K562 (cell line): ENCODE measurements around the gene TRNP1. TPM values are rescaled to one million over a fixed set of nuclear protein-coding genes. Genes with fewer than 3 reads are reported as not detected.

Source experiments
- CBX5 ChIP-seq: IDR thresholded peaks from 2 replicates; pipeline ENCODE4 v1.6.1; 2014; ENCODE audit warnings: low read depth, borderline replicate concordance
- CBX8 ChIP-seq: fragments of 200-600 bp; sonication (generic); IDR thresholded peaks from 2 replicates; pipeline ENCODE4 v1.6.1; 2012; ENCODE audit warnings: borderline replicate concordance, mixed run types, low read depth, mild to moderate bottlenecking, moderate library complexity, mixed read lengths, low read length, control low read depth, inconsistent platforms; ENCODE audit not compliant: poor library complexity, severe bottlenecking; ENCODE audit errors: extremely low read depth
- CHD2 ChIP-seq: IDR thresholded peaks from 2 replicates; pipeline ENCODE4 v1.6.1; 2011; ENCODE audit warnings: low read depth, low read length
- MAFG ChIP-seq: fragments of 450-650 bp; conservative IDR thresholded peaks from 2 replicates; pipeline ENCODE4 v1.6.1; 2016; ENCODE audit warnings: missing genetic modification characterization, missing compliant biosample characterization
- PHB2 ChIP-seq: fragments of 450-650 bp; IDR thresholded peaks from 2 replicates; pipeline ENCODE4 v1.6.1; 2017; ENCODE audit warnings: low read depth
- PHTF2 ChIP-seq: fragments of 250-450 bp; sonication (Bioruptor Pico); IDR thresholded peaks from 2 replicates; pipeline ENCODE4 v1.5.0; 2021; ENCODE audit warnings: mild to moderate bottlenecking
- RBFOX2 ChIP-seq: fragments of 200-400 bp; formaldehyde crosslinking; IDR thresholded peaks from 2 replicates; pipeline ENCODE4 v1.6.1; 2017; ENCODE audit warnings: low read depth, mild to moderate bottlenecking, low read length, moderate library complexity
- RBM39 ChIP-seq: fragments of 200-400 bp; formaldehyde crosslinking; optimal IDR thresholded peaks from 2 replicates; pipeline ENCODE3; 2018; ENCODE audit warnings: low read depth, low read length
- RNF2 ChIP-seq: sonication (generic); IDR thresholded peaks from 2 replicates; pipeline ENCODE4 v1.6.1; 2016
- SP1 ChIP-seq: sonication (generic); formaldehyde crosslinking; IDR thresholded peaks from 2 replicates; pipeline ENCODE4 v1.8.1; 2022; ENCODE audit warnings: mild to moderate bottlenecking, missing genetic modification reagents
- TEAD1 ChIP-seq, 2 experiments: fragments of 450-650 bp in 1 of 2; sonication (generic) in 1 of 2; formaldehyde crosslinking; IDR thresholded peaks; 2 replicates each; pipeline versions ENCODE4 v1.4.0 to v1.8.0; 2020 to 2022; ENCODE audit warnings: mild to moderate bottlenecking in 2 of 2, missing genetic modification reagents in 1 of 2
- polyA plus RNA-seq, 8 experiments: library from polyadenylated mRNA; depleted of rRNA in 4 of 8; stranded (reverse) in 5 of 8; unstranded in 3 of 8; fragments of >200 nt; fragmentation: Nextera tagmentation in 2 of 8; fragmentation: Illumina TruSeq in 1 of 8; extraction: Ambion mirVana in 2 of 8; extraction: Trizol in 1 of 8; gene quantifications; 2 replicates each; pipeline versions ENCODE4 v1.2.1 to v1.2.3, GENCODE V29; 2011 to 2014; ENCODE audit warnings: inconsistent platforms in 1 of 8, missing spikeins in 1 of 8
- total RNA-seq, 7 experiments: library from RNA; depleted of rRNA in 6 of 7; stranded (reverse); fragments of >200 nt in 6 of 7; fragmentation: Illumina TruSeq in 2 of 7; extraction: Trizol in 2 of 7; gene quantifications; 2 replicates each; pipeline versions ENCODE4 v1.2.1 to v1.2.3, GENCODE V29; 2011 to 2021; ENCODE audit warnings: low replicate concordance in 1 of 7
- TF ChIP-seq, protein P1 (sequence below): sonication (generic); formaldehyde crosslinking; IDR thresholded peaks from 2 replicates; pipeline ENCODE4 v1.8.0; 2022; ENCODE audit warnings: missing genetic modification reagents, mild to moderate bottlenecking, moderate library complexity, borderline replicate concordance
- TF ChIP-seq, protein P2 (sequence below): fragments of 200-800 bp; sonication (Bioruptor generic); IDR thresholded peaks from 2 replicates; pipeline ENCODE4 v1.6.1; 2017; ENCODE audit warnings: missing genetic modification characterization, missing compliant biosample characterization
- TF ChIP-seq, protein P3 (sequence below), 3 experiments: IDR thresholded peaks in 2 of 3; conservative IDR thresholded peaks in 1 of 3; 2 replicates each; pipeline ENCODE4 v1.5.1; 2011 to 2012; ENCODE audit warnings: low read length in 3 of 3, mild to moderate bottlenecking in 3 of 3, control low read depth in 2 of 3, improper control_type of control experiment in 1 of 3, inconsistent platforms in 1 of 3, low read depth in 1 of 3, mixed read lengths in 1 of 3, moderate library complexity in 1 of 3; ENCODE audit not compliant: insufficient read depth in 2 of 3
- TF ChIP-seq, protein P4 (sequence below), 3 experiments: fragments of 200-800 bp in 1 of 3; fragments of 250-450 bp in 1 of 3; fragments of 450-650 bp in 1 of 3; sonication (Bioruptor Pico) in 1 of 3; sonication (Bioruptor generic) in 1 of 3; formaldehyde crosslinking in 1 of 3; IDR thresholded peaks; 2 replicates each; pipeline versions ENCODE4 v1.6.1 to v1.8.0; 2016 to 2022; ENCODE audit warnings: mild to moderate bottlenecking in 2 of 3, missing genetic modification characterization in 2 of 3, missing compliant biosample characterization in 1 of 3, moderate library complexity in 1 of 3
- TF ChIP-seq, protein P5 (sequence below): fragments of 200-800 bp; sonication (Bioruptor generic); IDR thresholded peaks from 2 replicates; pipeline ENCODE4 v1.6.1; 2017; ENCODE audit warnings: missing genetic modification characterization, missing compliant biosample characterization

The TRNP1 gene
- total and polyA plus RNA-seq, 9 of the 15 experiments (the other 6 are each of a cell fraction or from before 2014, with no cell fraction given): 0.03 to 1.3 (median 0.95) TPM

DNA sequence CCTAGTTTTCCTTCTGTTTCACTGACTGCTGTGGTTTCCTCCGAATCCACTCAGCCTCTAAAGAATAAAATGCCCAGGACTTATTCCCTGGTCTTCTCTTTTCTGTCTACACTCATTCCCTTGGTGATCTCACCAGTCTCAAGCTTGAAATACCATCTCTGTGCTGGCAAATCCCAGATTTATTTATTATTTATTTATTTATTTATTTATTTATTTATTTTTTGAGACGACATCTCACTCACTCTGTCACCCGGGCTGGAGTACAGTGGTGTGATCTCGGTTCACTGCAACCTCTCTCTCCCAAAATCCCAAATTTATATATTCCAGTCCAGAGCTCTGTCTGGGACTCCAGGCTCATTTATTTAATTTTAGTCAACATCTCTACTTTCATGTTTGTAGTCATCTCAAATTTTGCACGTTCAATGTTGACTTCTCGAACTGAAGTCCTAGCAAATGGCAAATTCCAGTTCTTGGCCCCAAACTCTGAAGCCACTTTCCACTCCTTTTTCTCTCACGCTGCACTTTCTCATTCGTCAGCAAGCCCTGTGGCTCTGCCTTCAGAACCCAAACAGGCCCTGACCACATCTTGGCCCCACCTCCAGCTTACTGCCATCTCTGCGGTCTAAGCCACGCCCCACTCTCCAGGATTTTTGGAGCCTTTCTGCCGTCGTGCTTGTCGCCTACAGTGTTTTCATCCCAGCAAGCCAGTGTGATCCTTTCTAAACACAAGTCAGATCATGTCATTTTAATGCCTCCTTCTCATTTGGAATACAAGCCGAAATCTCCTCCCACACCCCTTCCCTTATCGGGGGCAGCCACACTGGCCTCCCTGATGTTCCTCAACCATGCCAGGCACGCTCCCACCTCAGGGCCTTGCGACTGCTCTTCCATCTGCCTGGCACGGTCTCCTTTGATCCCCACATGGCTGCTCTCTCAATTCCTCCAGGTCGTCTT lies 33.4 kb downstream of the TRNP1 start (continued):
- TF ChIP-seq CBX8 (no peak), MAFG (tag) (0 out of 2 replicates have a peak, but pooled peaks have one; percentile 27), CBX5 (no peak), RNF2 (no peak), RBFOX2 (peak; percentile 64), TEAD1 (CRISPR knock-in tag; IDR thresholded peaks at IDR 0.05) (peak; percentile 25 to 65; a peak in 3 of 4 replicates), CHD2 (no peak), PHB2 (peak; percentile 46; the same call in 1 of the 2 replicates), PHTF2 (CRISPR knock-in tag) (no peak), SP1 (peak; percentile 69), RBM39 (no peak)
- TF ChIP-seq, protein P1, sequence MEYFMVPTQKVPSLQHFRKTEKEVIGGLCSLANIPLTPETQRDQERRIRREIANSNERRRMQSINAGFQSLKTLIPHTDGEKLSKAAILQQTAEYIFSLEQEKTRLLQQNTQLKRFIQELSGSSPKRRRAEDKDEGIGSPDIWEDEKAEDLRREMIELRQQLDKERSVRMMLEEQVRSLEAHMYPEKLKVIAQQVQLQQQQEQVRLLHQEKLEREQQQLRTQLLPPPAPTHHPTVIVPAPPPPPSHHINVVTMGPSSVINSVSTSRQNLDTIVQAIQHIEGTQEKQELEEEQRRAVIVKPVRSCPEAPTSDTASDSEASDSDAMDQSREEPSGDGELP (CRISPR knock-in tag): peak; percentile 64; the same call in 1 of the 2 replicates
- TF ChIP-seq, protein P2, sequence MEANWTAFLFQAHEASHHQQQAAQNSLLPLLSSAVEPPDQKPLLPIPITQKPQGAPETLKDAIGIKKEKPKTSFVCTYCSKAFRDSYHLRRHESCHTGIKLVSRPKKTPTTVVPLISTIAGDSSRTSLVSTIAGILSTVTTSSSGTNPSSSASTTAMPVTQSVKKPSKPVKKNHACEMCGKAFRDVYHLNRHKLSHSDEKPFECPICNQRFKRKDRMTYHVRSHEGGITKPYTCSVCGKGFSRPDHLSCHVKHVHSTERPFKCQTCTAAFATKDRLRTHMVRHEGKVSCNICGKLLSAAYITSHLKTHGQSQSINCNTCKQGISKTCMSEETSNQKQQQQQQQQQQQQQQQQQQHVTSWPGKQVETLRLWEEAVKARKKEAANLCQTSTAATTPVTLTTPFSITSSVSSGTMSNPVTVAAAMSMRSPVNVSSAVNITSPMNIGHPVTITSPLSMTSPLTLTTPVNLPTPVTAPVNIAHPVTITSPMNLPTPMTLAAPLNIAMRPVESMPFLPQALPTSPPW (CRISPR knock-in tag): peak; percentile 36; the same call in 1 of the 2 replicates
- TF ChIP-seq, protein P3, sequence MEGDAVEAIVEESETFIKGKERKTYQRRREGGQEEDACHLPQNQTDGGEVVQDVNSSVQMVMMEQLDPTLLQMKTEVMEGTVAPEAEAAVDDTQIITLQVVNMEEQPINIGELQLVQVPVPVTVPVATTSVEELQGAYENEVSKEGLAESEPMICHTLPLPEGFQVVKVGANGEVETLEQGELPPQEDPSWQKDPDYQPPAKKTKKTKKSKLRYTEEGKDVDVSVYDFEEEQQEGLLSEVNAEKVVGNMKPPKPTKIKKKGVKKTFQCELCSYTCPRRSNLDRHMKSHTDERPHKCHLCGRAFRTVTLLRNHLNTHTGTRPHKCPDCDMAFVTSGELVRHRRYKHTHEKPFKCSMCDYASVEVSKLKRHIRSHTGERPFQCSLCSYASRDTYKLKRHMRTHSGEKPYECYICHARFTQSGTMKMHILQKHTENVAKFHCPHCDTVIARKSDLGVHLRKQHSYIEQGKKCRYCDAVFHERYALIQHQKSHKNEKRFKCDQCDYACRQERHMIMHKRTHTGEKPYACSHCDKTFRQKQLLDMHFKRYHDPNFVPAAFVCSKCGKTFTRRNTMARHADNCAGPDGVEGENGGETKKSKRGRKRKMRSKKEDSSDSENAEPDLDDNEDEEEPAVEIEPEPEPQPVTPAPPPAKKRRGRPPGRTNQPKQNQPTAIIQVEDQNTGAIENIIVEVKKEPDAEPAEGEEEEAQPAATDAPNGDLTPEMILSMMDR (IDR thresholded peaks at IDR 0.05 in 2 of 3, conservative IDR thresholded peaks at IDR 0.05 in 1 of 3; ENCODE audit: insufficient read depth in 2 of 3, low read depth in 1 of 3, low read length in 3 of 3): no peak
- TF ChIP-seq, protein P4, sequence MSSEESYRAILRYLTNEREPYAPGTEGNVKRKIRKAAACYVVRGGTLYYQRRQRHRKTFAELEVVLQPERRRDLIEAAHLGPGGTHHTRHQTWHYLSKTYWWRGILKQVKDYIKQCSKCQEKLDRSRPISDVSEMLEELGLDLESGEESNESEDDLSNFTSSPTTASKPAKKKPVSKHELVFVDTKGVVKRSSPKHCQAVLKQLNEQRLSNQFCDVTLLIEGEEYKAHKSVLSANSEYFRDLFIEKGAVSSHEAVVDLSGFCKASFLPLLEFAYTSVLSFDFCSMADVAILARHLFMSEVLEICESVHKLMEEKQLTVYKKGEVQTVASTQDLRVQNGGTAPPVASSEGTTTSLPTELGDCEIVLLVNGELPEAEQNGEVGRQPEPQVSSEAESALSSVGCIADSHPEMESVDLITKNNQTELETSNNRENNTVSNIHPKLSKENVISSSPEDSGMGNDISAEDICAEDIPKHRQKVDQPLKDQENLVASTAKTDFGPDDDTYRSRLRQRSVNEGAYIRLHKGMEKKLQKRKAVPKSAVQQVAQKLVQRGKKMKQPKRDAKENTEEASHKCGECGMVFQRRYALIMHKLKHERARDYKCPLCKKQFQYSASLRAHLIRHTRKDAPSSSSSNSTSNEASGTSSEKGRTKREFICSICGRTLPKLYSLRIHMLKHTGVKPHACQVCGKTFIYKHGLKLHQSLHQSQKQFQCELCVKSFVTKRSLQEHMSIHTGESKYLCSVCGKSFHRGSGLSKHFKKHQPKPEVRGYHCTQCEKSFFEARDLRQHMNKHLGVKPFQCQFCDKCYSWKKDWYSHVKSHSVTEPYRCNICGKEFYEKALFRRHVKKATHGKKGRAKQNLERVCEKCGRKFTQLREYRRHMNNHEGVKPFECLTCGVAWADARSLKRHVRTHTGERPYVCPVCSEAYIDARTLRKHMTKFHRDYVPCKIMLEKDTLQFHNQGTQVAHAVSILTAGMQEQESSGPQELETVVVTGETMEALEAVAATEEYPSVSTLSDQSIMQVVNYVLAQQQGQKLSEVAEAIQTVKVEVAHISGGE (CRISPR knock-in tag; IDR thresholded peaks at IDR 0.05): peak in 1 of 3 experiments; percentile 70; a peak in 2 of 6 replicates
- TF ChIP-seq, protein P5, sequence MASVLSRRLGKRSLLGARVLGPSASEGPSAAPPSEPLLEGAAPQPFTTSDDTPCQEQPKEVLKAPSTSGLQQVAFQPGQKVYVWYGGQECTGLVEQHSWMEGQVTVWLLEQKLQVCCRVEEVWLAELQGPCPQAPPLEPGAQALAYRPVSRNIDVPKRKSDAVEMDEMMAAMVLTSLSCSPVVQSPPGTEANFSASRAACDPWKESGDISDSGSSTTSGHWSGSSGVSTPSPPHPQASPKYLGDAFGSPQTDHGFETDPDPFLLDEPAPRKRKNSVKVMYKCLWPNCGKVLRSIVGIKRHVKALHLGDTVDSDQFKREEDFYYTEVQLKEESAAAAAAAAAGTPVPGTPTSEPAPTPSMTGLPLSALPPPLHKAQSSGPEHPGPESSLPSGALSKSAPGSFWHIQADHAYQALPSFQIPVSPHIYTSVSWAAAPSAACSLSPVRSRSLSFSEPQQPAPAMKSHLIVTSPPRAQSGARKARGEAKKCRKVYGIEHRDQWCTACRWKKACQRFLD: peak; percentile 83
